GM18520 (cell line): ENCODE results near the gene LAMA1.

ENCODE experiments used
- ATAC-seq: cut with Tn5 transposase; IDR thresholded peaks from one replicate; pipeline ENCODE4 v1.9.1; 2021; ENCODE audit not compliant: unreplicated experiment

The LAMA1 gene

DNA sequence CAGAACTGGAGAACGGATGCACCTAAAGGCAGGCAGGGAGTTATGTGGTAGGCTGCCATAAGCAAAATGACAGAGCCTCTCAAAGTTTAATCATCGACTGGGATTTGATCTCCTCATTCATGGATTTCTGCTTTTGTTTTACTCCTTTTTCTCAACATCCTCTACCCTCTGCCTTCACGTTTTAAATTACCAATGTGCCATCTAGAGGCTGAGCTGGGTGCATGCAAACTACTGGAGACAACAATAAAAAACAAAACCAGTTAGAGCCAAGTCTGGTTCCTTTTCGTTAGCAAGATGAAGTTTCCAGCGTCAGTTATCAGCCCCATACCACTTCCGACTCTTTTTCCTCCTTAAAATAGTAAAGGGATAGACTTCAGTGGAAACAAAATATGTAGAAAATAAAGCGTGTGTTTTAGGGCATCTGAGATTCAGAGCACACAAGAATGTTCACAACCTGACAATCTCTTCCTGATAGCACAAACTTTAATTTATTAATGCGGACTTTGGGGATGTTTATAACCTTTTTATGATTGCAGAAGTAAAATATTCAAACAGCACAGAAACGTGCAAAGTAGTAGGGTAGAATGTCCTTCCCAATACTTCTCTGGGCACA lies 117.0 kb downstream of the LAMA1 start:
- ATAC-seq, result no peak

DNA sequence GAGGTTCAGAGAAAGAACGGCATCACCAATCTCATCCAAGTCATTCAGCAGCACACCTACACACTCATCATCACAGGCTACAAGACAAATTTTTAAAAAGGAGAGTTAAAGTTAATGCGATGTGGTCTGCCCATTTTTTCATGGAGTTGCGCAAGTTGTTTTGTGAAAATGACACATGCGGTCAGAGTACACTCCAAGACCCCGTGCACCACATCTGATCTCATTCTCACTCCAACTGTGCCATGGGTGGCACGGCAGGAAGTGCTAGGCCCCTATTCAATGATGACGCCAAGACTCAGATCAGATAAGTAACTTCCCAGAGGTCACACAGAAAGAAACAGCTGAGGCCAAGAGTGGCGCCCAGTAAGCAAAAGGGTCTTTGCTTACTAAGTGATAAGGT lies 119.8 kb downstream of the LAMA1 start:
- no peak for ATAC-seq

DNA sequence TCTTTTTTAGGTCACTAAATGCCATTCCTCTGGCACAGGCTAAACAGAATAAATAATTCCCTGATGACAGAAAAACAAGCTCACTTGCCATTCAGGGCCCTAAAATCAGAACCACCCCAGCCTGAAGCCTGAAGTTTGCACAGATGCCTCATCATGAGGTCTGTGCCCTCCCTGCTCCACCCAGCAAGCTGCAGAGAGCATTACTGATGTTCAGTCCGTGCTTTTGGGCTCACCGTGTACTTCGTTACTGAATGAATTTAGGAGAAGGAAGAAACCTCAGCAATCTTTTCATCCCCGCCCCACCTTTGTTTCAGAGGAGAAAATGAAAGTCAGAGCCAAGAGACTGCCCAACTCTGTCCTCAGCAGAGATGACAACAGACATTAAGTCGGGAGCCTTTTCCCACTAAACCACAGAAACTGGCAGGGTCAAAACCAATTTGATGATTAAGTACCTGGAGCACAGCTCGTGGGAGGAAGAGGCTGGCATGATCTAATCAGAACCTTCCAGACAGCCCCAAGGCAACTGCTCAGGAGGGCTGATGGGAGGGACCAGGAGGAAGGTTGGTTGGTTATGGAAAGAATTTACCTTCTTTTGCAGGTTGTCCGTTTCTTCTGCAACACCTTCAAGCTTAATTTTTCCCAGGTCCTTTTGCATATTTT lies 122.7 kb downstream of the LAMA1 start:
- no peak for ATAC-seq

DNA sequence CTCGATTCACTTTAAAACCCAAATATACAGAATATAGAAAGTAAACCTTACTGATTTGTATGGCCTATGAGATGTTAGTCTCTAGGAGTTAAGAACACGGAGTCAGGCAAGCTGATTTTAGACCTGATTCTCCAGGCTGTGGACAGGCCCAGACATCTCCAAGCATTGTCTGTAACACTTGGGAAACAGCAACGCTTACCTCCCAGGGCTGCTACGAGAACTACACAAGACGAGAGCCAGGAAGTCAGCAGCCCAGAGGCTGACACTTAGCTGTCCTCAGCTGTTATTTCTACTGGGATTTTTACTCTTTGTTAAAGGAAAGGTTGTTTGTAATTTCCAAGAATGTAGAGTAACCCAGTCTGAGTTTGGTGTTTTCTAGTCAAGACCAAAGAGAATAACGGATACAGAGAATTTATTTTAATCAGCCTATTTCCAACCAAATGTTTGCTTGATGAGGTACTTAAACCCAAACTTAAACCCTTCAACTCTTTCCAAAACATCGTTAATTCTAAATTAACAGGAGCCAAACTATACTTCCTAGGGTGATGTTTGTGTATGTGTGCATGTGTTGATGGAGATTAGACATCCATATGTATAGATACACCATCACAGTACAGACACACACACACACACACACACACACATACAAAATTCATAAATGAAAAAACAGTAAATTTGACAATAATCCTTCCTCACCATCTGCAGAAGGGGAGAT lies 123.4 kb downstream of the LAMA1 start:
- no peak for ATAC-seq

DNA sequence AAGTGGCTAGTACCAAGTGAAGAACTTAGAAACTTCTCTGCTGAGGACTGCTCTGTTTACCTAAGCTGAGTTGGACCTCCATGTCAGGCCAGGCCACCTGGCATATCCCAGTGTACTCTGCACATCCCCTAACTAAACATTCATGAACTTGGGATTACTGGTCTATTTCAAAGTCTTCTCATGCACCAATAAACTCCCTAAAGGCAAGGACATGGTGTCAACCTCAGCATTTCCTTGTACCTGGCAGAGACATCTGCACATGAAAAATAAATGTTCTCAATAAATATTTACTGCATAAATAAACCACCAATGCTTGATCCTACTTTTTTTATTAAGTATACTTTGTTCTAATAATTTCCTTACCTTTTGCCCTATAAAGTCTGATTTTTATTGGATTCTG lies 124.8 kb downstream of the LAMA1 start:
- no peak for ATAC-seq

DNA sequence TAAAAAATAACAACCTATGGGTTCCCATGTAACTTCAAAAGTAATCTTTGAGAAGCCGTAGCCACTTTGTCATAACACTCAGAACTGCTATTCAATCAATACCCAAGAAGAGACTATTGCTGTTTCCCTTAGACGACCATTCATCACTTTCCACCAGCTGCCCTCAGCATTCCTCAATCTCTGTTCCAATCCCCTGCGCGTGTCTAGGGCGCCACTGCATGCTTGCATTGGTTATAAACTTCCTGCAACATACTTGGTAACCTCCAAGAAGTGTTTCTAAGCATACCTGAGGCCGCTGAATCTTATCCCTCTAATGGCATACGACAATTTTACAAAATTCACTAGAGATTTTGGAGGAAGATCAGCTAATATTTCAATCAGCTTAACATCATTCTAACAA lies 134.2 kb downstream of the LAMA1 start:
- ATAC-seq, result no peak

DNA sequence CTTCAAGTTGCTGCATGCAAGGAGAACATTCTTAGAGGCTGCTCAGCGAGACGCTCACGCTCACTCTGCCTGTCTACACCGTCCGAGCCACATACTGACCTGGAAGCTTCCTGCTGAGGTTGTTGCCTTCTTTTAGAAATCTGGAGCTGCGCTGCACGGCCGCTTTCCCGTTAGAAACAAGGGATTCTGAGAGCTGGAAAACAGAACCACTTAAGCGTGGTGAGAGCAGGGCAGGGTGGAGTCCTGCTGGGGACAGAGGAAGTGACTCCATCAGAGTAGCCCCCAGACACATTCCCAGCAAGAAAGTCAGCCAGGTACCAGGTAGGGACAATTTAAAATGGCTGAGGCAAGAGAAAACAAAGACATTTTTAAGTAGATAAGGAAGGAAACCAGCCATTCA lies 135.2 kb downstream of the LAMA1 start:
- ATAC-seq, result no peak

DNA sequence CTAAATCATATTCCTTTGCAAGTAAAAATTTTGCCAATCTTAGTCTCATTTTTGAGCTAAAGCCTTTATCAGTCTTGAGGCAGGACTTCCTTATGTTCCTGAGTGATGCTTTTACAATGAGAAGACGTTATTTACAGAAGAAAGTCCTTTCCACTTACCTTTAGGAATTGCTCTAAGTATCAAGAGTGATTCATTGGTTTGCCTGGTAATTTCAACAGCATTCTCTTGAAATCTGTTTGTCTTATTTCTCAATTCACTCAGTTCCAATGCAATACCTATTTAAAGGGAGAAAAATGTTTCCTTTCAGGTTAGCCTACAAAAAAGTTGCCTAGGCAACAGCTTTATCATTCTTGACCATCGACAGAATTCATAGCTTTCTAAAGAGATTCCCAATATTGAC lies 137.2 kb downstream of the LAMA1 start:
- no peak for ATAC-seq

DNA sequence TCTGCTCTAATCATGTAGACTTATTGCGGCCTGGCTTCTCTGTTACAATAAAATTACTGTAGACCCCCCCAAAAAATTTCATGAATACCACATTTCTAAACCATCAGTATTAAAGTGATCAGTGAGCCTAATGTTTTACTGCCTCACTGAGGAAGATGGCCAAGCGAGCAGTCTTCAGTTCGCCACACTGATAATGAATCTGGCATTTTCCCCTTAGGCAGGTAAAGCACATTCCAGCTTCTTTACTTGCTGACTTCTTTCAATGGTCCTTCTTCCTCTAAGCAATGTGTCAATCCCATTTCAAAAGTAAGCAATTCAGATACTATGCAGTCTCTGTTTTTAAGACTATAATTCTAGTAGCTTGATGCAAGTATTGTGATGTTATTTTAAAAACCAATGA lies 137.6 kb downstream of the LAMA1 start:
- no peak for ATAC-seq

DNA sequence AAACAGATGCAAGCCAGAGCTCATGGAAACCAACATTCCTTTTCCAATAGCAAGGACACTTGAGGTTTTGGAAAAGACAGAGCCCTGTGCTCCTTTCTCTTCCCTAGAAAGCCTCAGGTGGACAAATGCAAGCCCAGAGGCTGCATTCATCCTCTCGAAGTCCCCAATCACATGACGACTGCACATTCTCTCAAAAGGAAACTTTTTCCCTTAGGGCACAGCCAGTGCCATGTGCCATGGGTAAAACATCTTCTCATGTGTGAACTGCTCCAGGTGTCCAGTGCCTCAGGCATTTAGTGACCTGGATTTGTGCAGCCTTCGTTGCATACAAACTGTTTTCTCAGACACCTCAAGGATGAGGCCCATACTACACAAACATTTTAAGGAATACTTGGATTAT lies 140.7 kb downstream of the LAMA1 start:
- ATAC-seq, result no peak

DNA sequence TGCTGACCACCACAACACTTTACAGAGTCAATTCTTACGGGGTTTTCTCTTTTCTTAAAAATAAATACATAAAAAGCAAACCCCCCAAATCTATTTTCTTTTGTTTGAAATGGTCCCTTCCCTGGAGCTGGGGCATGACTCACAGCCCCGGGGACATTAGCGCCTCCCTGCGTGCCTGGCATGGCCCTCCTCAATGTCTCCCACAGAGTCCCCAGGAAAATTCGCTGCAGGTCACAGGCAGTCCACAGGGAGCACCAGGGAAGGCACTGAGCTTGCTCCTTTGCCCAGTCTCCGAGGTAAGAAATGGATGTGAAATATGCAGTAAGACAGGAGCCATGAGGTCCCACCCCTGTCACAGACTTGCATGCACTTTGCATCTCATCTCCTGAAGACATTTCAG lies 142.5 kb downstream of the LAMA1 start:
- ATAC-seq, result no peak

DNA sequence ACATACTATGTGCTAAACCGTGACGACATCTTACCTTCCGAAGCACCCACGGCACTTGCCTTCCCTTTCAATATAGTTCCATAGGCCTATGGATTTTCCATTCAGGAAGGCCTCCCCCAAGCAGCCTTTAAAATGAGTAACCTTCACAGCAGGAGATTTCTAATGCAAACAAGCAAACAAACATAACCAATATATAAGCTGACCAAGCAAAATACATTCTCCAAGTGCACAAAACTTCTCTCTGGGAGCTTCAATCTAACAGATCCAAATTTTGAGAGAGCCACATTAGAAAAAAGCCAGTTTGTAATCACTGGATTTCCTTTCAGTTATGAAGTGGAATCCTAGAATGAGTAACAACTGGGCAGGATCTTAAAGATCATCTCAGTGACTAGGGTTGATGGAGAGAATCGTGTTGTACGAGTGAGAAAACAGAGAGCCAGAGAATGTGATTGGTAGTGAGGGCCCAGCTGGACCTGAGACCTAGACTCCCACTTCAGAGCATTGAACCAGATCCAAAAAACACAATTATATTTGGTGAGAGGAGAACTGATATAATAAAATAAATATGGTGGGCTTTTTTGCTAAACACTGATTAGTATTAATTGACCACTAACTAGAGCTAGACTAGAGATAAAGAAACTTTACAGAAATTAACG lies 145.6 kb downstream of the LAMA1 start:
- no peak for ATAC-seq

DNA sequence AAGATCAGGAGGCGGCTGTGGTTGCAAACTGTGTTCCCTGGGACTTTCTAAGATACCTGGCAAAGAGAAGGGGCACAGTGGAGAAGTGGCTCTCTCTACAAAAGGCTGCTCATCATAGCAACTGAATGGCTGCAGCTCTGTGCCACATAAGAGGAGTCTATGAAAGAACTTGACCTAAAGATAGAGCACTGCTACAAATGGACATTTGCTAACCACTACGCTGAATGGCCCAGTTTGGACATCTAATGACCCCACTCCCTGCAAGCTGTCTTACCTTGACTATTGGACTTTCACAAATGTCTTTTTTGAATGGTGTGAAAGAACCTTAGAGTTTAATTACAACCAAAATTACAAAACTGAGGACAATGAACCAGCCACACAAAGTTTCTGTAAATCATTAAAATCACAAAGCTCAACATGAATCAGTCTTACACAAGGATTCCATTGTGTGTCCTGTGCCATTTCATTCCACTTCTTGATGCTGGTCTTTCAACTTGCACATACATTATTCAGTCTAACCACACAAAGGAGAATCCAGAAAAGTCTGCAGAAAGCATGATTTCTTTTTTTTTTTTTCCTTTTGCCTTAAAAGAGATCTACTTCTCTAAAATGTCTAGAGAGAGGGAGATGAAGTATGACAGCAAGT lies 154.0 kb downstream of the LAMA1 start:
- ATAC-seq, result no peak

DNA sequence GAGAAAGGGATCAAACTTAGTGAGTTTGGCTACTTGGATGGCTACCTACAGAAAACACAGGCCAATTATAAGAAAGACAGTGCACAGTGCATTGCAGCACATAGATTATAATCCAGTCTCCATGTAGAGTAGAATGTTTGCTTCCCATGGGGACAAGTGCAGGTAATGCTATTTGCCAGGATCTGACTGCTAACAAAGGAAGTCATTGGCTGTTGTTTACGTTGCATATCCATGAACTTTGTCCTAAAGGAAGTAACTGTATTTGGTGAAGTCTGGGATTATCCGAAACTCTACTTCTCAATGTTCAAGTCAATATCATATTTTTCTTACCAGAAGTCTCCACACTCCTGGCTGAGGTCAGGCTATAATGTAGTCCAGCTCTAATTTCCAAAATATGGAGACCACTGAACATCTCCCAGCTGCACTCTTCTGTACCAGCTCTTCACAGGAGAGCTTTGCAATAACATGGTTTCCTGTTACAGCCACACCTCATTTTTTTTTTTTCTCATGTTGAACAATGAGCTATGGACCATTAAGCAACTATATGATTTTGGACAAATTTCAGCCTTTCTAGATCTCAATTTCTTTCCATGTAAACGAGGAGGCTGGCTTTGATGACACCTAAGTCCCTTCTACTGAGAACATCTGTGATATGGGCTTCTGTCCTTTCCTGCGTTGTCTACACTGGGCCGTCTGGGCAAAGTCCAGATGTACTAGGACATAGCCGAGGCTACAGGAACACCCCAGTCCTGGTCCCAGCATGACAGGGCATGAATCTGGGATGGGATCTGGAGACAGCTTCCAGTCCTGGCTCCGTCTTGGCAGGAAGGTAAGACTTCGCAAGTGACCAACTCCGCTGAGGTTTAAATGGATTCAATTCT lies 154.8 kb downstream of the LAMA1 start:
- ATAC-seq, result no peak

DNA sequence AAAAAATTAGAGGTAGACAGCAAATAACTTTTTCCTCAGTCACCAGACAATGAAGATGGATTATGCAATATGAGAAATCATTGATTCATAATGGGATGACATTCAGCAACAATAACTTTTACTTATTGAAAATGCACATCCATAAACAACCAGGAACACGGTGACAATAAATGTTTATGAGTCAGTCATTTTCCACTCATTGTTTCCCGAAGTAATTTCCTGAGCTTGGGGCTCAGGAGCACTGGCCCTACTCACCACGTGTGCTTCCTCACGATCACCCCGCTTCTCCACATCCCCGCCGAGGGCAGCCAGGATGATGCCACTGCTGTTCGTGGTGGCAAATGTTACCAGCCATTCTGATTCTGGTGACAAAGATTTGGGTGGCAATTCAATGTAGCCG lies 156.3 kb downstream of the LAMA1 start:
- ATAC-seq, result no peak

DNA sequence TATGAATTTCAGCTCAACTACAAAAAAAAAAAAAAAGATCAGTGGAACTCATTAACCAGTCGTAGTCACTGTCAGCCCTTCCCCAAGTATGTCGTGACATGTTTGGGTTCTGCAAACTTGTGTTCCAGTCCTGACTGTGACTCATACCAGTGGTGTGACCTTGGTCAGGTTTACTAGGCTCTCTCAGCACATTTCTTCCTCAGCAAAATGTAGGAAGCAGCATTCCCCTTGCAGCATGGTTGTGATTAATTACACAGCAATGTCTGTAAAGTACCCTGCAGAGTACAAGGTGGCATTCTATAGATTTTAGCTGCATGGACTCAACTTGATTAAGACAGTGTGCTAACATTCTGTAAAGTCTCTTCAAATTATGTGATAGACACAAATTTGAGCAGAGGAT lies 156.9 kb downstream of the LAMA1 start:
- ATAC-seq, result no peak

DNA sequence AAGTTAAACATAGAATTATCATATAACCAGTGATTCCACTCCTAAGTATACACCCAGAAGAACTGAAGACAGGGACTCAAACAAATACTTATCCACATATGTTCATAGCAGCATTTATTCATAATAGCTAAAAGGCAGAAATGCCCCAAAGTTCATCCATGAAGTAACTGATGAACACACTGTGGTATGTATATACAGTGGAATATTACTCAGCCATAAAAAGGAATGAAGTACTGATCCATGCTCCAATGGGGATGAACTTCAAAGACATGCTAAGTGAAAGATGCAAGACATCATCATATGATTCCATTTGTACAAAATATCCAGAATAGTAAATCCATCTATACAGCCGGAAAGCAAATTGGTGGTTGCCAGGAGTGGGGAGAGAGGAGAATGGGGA lies 157.5 kb downstream of the LAMA1 start:
- ATAC-seq, result no peak

DNA sequence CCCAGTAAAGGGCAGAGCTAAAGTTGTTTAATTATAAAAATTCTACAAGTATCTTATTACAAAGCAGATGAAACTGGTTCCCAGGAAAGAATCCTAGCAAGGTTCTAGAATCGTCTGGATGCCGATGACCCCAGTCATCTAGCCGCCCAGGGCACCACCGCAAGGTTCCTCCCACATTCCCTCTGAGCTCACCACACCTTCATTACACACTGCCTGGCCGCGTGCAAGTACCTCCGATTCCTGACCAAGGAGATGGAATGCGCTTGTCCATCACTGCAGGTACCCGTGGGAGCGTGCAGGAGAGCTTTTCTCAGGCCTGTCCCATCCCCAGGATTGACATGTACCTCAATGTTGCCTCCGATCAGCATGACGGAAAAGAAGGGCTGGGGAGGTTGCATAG lies 158.5 kb downstream of the LAMA1 start:
- ATAC-seq, result no peak

DNA sequence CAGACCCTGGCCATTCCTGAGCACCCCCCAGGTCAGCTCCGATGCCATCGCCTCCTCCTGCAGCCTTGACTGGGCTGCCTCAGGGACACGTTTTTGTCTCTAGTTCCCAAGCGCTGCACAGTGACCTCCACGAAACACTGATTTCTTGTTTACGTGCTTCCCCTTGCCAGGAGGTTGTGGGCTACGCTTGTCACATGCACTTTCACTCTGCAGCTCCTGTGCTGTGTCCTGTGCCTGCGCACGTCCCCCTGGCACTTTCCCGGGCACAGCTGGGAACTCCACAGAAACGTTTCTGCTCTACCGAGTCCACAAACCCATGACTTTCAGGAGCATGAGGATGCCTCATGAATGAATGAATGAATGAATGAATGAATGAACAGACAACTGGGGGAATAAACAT lies 160.6 kb downstream of the LAMA1 start:
- ATAC-seq, result no peak

DNA sequence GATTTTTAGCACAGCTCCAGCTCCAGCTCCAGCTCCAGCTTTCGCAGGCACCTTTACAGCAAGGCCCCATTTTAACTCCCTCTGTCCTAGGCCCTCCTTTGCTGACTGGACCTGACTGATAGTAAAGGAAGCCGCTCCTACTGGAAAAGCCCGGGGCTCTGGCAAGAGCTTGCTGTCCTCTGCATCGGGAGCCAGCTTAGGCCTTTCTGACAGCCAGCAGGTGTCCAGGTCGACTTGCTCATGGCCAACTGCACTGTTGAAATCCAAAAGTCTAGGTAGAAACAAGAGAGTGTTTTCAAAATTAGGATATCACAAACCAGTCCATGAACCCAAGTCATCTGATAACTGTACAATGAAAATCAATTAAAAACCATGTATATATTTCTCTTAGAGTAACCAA lies 161.1 kb downstream of the LAMA1 start:
- ATAC-seq, result no peak

DNA sequence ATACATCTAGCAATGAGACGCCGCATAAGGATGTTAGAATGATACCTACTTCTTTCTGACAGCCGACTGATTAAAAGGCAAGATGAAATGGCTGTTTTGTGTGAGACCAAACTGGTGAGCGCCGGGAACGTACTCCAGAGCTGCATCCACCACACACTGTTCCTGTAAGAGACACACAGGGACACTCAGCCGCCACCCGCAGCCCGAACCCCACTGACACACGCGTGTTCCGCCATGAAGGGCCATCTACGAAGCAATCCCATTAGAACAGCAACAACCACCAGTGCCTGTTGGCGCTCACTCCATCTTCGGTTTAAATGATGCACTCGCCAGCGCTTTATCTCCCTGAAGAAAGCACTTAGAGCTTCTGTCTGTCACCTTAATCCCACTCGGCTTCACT lies 162.3 kb downstream of the LAMA1 start:
- ATAC-seq, result no peak
